HepG2 (cell line): ENCODE data around the gene ARHGAP33. TPM values are rescaled to one million over a fixed set of nuclear protein-coding genes. Genes with fewer than 3 reads are reported as not detected.

Experiments
- ATAC-seq: fragments of 200-7000 bp; cut with Tn5 transposase; 3 replicates; pipeline ENCODE4 v1.9.1; 2020; ENCODE audit warnings: mild to moderate bottlenecking, moderate library complexity
- BruUV-seq: library from RNA; stranded (reverse); fragments of 400-500 nt; replicated peaks from 2 replicates; lab custom pipeline; 2021; lab: Mats Ljungman, UMichigan
- CTCF ChIA-PET: fragments of 300-600 bp; formaldehyde crosslinking; extraction: SDS; loops from one replicate; lab custom pipeline; 2021; ENCODE audit warnings: low total read pairs, inconsistent platforms, low intra/inter-chr PET ratio; lab: Yijun Ruan, JAX
- POLR2A ChIA-PET: fragments of 350-600 bp; sonication (Branson Sonifier 250); formaldehyde crosslinking; loops from one replicate; lab custom pipeline; 2020; ENCODE audit warnings: antibody characterized with exemption, inconsistent platforms; lab: Yijun Ruan, JAX
- DNase-seq: peaks from one replicate; pipeline ENCODE4 v3.0.0-alpha.2; 2015; ENCODE audit warnings: low spot score
- FAIRE-seq: peaks from 3 replicates; lab custom pipeline; 2011; peaks lifted over from hg19 to GRCh38; lab: Jason Lieb, UNC
- H2AFZ ChIP-seq: one replicate; pipeline ENCODE4 v1.6.1; 2011; ENCODE audit warnings: low read length, inconsistent platforms
- H3K27ac ChIP-seq: fragments of 300-600 bp; 3 replicates; pipeline ENCODE4 v1.8.0; 2011; ENCODE audit warnings: mixed run types, mild to moderate bottlenecking, mixed read lengths, low read length, inconsistent platforms; ENCODE audit not compliant: insufficient read depth; ENCODE audit errors: extremely low read length
- H3K27me3 ChIP-seq, 2 experiments: fragments of 200-600 bp in 1 of 2; 2 replicates in 1 of 2; 3 replicates in 1 of 2; pipeline versions ENCODE4 v1.6.0 to v1.8.0; 2011; ENCODE audit warnings: low read length in 2 of 2, mild to moderate bottlenecking in 2 of 2, moderate library complexity in 2 of 2, inconsistent platforms in 1 of 2; ENCODE audit not compliant: insufficient read depth in 2 of 2, control insufficient read depth in 1 of 2
- H3K36me3 ChIP-seq, 2 experiments: fragments of 200-600 bp in 1 of 2; replicated peaks in 1 of 2; 2 replicates in 1 of 2; 3 replicates in 1 of 2; pipeline versions ENCODE4 v1.5.1 to v1.8.0; 2011; ENCODE audit warnings: low read length in 2 of 2, inconsistent platforms in 1 of 2; ENCODE audit not compliant: insufficient read depth in 2 of 2, control insufficient read depth in 1 of 2
- H3K4me1 ChIP-seq: 2 replicates; pipeline ENCODE4 v1.5.1; 2012; ENCODE audit warnings: low read length, inconsistent platforms; ENCODE audit not compliant: insufficient read depth
- H3K4me2 ChIP-seq: 2 replicates; pipeline ENCODE4 v1.6.0; 2011; ENCODE audit warnings: low read depth, low read length, inconsistent platforms
- H3K4me3 ChIP-seq, 3 experiments: fragments of 200-600 bp in 1 of 3; sonication (generic), shearing (Covaris generic) in 1 of 3; replicated peaks in 1 of 3; 2 replicates each; pipeline ENCODE4 v1.5.1; 2011 to 2016; ENCODE audit warnings: low read length in 3 of 3, inconsistent platforms in 2 of 3, low read depth in 2 of 3, mild to moderate bottlenecking in 2 of 3, control low read depth in 1 of 3, mixed read lengths in 1 of 3; ENCODE audit not compliant: insufficient read depth in 1 of 3
- H3K79me2 ChIP-seq: one replicate; pipeline ENCODE4 v1.6.1; 2011; ENCODE audit warnings: low read length, inconsistent platforms; ENCODE audit not compliant: insufficient read depth
- H3K9ac ChIP-seq: 2 replicates; pipeline ENCODE4 v1.6.0; 2011; ENCODE audit warnings: mild to moderate bottlenecking, low read depth, low read length, inconsistent platforms; ENCODE audit not compliant: insufficient read depth
- H3K9me3 ChIP-seq: 2 replicates; pipeline ENCODE4 v1.5.1; 2012; ENCODE audit warnings: mild to moderate bottlenecking, low read length
- H4K20me1 ChIP-seq: 2 replicates; pipeline ENCODE4 v1.6.0; 2011; ENCODE audit warnings: inconsistent platforms, mild to moderate bottlenecking, low read length, moderate library complexity; ENCODE audit not compliant: insufficient read depth
- ARNT ChIP-seq: fragments of 450-650 bp; IDR thresholded peaks from 2 replicates; pipeline ENCODE4 v1.6.1; 2017
- E2F1 ChIP-seq: sonication (generic); formaldehyde crosslinking; IDR thresholded peaks from 2 replicates; pipeline ENCODE4 v1.5.0; 2020; ENCODE audit warnings: missing genetic modification reagents
- FOXO1 ChIP-seq: sonication (generic); formaldehyde crosslinking; IDR thresholded peaks from 2 replicates; pipeline ENCODE4 v1.4.0; 2020; ENCODE audit warnings: missing genetic modification reagents
- KDM1A ChIP-seq: IDR thresholded peaks from 2 replicates; pipeline ENCODE4 v1.6.1; 2016; ENCODE audit warnings: missing compliant biosample characterization
- NRL ChIP-seq: sonication (generic); formaldehyde crosslinking; IDR thresholded peaks from 2 replicates; pipeline ENCODE4 v1.5.0; 2020; ENCODE audit warnings: missing genetic modification reagents, mild to moderate bottlenecking, moderate library complexity, borderline replicate concordance
- SP1 ChIP-seq, 2 experiments: fragments of 450-650 bp in 1 of 2; sonication (generic) in 1 of 2; formaldehyde crosslinking in 1 of 2; IDR thresholded peaks; 2 replicates each; pipeline versions ENCODE4 v1.4.0 to v1.6.1; 2016 to 2020; ENCODE audit warnings: missing genetic modification reagents in 1 of 2
- ZNF235 ChIP-seq: sonication (generic); formaldehyde crosslinking; IDR thresholded peaks from 2 replicates; pipeline ENCODE4 v1.8.1; 2023; ENCODE audit warnings: mild to moderate bottlenecking, missing genetic modification reagents, borderline replicate concordance
- ZNF33A ChIP-seq: sonication (generic); formaldehyde crosslinking; IDR thresholded peaks from 2 replicates; pipeline ENCODE4 v1.5.1; 2020; ENCODE audit warnings: missing genetic modification reagents, mild to moderate bottlenecking, moderate library complexity, borderline replicate concordance
- ZNF569 ChIP-seq: sonication (generic); formaldehyde crosslinking; IDR thresholded peaks from 2 replicates; pipeline ENCODE4 v1.5.0; 2020; ENCODE audit warnings: mild to moderate bottlenecking, missing genetic modification reagents, moderate library complexity, borderline replicate concordance
- ZNF768 ChIP-seq: sonication (generic); formaldehyde crosslinking; IDR thresholded peaks from 2 replicates; pipeline ENCODE4 v1.4.0; 2020; ENCODE audit warnings: missing genetic modification reagents
- ZNF780A ChIP-seq: sonication (generic); formaldehyde crosslinking; IDR thresholded peaks from 2 replicates; pipeline ENCODE4 v1.8.0; 2022; ENCODE audit warnings: mild to moderate bottlenecking, missing genetic modification reagents, moderate library complexity
- ZNF841 ChIP-seq: sonication (generic); formaldehyde crosslinking; IDR thresholded peaks from 2 replicates; pipeline ENCODE4 v1.8.1; 2023; ENCODE audit warnings: missing genetic modification reagents, borderline replicate concordance
- WGBS: methylation state at CpG from one replicate; pipeline ENCODE4 v1.1.6; 2017; ENCODE audit warnings: low lambda C conversion rate; 5-methylcytosine and 5-hydroxymethylcytosine counted together
- in situ Hi-C: cut with HindIII; loops from 2 replicates; pipeline ENCODE4 v1.10.0; 2017; ENCODE audit warnings: low pct_unique_long_range_greater_than_20kb; ENCODE audit not compliant: extremely low pct_ligation_motif_present
- intact Hi-C: fragments of 100-400 bp; cut with micrococcal nuclease; formaldehyde crosslinking; loops from one replicate; pipeline ENCODE4 v1.10.0; 2022; ENCODE audit not compliant: unreplicated experiment
- polyA plus RNA-seq, 8 experiments: library from polyadenylated mRNA; depleted of rRNA in 3 of 8; stranded (reverse) in 7 of 8; unstranded in 1 of 8; fragments of >200 nt; fragmentation: Illumina TruSeq in 4 of 8; extraction: Trizol in 4 of 8; gene quantifications; 2 replicates each; pipeline versions ENCODE4 v1.2.1 to v1.2.3, GENCODE V29; 2011 to 2016; ENCODE audit warnings: low read depth in 4 of 8, missing spikeins in 1 of 8, mixed read lengths in 1 of 8; ENCODE audit not compliant: insufficient read depth in 1 of 8
- total RNA-seq, 5 experiments: library from RNA; depleted of rRNA; stranded (reverse); fragments of >200 nt; fragmentation: Illumina TruSeq; extraction: Trizol; gene quantifications; 2 replicates each; pipeline ENCODE4 v1.2.3, GENCODE V29; 2016; ENCODE audit warnings: low read depth in 1 of 5
- TF ChIP-seq, protein P1 (sequence below): sonication (generic); formaldehyde crosslinking; IDR thresholded peaks from 2 replicates; pipeline ENCODE4 v1.5.1; 2020; ENCODE audit warnings: mild to moderate bottlenecking, missing genetic modification reagents, moderate library complexity
- TF ChIP-seq, protein P2 (sequence below): sonication (generic); formaldehyde crosslinking; IDR thresholded peaks from 2 replicates; pipeline ENCODE4 v1.4.0; 2020; ENCODE audit warnings: missing genetic modification reagents
- TF ChIP-seq, protein P3 (sequence below): sonication (generic); formaldehyde crosslinking; IDR thresholded peaks from 2 replicates; pipeline ENCODE4 v1.5.0; 2020; ENCODE audit warnings: missing genetic modification reagents

ARHGAP33 gene
- total and polyA plus RNA-seq, 2 of the 13 experiments (the other 11 are each of a cell fraction or from before 2014, with no cell fraction given): 1.3 to 2.7 TPM

DNA sequence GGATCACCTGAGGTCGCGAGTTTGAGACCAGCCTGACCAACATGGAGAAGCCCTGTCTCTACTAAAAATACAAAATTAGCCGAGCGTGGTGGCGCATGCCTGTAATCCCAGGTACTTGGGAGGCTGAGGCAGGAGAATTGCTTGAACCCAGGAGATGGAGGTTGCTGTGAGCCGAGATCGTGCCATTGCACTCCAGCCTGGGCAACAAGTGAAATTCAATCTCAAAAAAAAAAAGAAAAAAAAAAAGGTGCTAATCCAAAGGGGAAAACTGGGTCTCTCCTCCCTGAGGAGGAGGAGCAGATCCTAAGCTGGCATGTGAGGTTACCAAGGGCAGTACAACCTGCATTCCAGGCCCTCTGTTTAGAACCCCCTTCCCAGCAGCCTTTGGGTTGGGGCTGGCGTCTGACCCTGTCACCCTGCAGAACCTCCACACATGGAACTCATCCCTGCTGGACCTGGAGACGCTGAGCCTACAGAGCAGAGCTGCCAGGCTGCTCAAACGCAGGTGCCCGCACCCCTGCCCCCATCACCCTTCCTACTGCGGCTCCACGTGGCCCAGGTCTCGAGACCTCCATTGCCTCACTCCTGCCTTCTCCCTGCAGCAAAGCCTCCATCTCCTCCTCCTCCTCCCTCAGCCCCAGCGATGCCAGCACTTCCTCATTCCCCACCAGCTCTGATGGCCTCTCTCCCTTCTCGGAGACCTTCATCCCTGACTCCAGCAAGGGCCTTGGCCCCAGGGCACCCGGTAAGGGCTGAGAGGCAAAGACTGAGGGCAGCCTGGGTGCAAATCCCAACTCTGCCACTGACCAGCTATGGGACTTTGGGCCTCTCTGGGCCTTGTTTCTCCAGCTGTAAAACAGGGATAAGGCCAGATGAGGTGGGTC lies 10.7 kb upstream of the ARHGAP33 start:
- Histone ChIP-seq H3K4me1 (peaks cover 15% of the 10 kb centered on the region), H3K79me2 (peaks cover 3% of the 10 kb centered on the region), H3K27me3 (no peaks in the 10 kb centered on the region), H3K9ac (no peak overlapping the region), H4K20me1 (no peaks in the 10 kb centered on the region), H3K36me3 (peaks cover 4 to 21% of the 10 kb centered on the region in 2 experiments; a peak in 4 of 5 replicates), H3K4me2 (no peak overlapping the region), H2AFZ (no peak overlapping the region), H3K27ac (no peak overlapping the region), H3K4me3 (no peak overlapping the region), H3K9me3 (no peaks in the 10 kb centered on the region)
- POLR2A ChIA-PET: no interaction called here
- intact Hi-C loops (no loop called here), in situ Hi-C loops (no loop called here)
- ATAC-seq (no peak), DNase-seq (no peak), FAIRE-seq (no peak)
- CTCF ChIA-PET: no interaction called here
- WGBS: 92% methylated on average over 16 of the region's 17 CpGs
- BruUV-seq: no TSS peak
- TF ChIP-seq, protein P1, sequence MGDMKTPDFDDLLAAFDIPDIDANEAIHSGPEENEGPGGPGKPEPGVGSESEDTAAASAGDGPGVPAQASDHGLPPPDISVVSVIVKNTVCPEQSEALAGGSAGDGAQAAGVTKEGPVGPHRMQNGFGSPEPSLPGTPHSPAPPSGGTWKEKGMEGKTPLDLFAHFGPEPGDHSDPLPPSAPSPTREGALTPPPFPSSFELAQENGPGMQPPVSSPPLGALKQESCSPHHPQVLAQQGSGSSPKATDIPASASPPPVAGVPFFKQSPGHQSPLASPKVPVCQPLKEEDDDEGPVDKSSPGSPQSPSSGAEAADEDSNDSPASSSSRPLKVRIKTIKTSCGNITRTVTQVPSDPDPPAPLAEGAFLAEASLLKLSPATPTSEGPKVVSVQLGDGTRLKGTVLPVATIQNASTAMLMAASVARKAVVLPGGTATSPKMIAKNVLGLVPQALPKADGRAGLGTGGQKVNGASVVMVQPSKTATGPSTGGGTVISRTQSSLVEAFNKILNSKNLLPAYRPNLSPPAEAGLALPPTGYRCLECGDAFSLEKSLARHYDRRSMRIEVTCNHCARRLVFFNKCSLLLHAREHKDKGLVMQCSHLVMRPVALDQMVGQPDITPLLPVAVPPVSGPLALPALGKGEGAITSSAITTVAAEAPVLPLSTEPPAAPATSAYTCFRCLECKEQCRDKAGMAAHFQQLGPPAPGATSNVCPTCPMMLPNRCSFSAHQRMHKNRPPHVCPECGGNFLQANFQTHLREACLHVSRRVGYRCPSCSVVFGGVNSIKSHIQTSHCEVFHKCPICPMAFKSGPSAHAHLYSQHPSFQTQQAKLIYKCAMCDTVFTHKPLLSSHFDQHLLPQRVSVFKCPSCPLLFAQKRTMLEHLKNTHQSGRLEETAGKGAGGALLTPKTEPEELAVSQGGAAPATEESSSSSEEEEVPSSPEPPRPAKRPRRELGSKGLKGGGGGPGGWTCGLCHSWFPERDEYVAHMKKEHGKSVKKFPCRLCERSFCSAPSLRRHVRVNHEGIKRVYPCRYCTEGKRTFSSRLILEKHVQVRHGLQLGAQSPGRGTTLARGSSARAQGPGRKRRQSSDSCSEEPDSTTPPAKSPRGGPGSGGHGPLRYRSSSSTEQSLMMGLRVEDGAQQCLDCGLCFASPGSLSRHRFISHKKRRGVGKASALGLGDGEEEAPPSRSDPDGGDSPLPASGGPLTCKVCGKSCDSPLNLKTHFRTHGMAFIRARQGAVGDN: no peak
- TF ChIP-seq SP1 (IDR thresholded peaks at IDR 0.05) (no peak), SP1 (CRISPR knock-in tag; IDR thresholded peaks at IDR 0.05) (no peak), ZNF780A (no peak), FOXO1 (no peak), ZNF569 (CRISPR knock-in tag) (no peak), KDM1A (no peak), E2F1 (CRISPR knock-in tag) (no peak), ZNF841 (CRISPR knock-in tag) (no peak), ZNF33A (CRISPR knock-in tag) (no peak), ZNF235 (CRISPR knock-in tag) (no peak), ARNT (no peak), NRL (CRISPR knock-in tag) (no peak), ZNF768 (CRISPR knock-in tag) (no peak)
- TF ChIP-seq, protein P2, sequence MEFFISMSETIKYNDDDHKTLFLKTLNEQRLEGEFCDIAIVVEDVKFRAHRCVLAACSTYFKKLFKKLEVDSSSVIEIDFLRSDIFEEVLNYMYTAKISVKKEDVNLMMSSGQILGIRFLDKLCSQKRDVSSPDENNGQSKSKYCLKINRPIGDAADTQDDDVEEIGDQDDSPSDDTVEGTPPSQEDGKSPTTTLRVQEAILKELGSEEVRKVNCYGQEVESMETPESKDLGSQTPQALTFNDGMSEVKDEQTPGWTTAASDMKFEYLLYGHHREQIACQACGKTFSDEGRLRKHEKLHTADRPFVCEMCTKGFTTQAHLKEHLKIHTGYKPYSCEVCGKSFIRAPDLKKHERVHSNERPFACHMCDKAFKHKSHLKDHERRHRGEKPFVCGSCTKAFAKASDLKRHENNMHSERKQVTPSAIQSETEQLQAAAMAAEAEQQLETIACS (CRISPR knock-in tag): no peak
- TF ChIP-seq, protein P3, sequence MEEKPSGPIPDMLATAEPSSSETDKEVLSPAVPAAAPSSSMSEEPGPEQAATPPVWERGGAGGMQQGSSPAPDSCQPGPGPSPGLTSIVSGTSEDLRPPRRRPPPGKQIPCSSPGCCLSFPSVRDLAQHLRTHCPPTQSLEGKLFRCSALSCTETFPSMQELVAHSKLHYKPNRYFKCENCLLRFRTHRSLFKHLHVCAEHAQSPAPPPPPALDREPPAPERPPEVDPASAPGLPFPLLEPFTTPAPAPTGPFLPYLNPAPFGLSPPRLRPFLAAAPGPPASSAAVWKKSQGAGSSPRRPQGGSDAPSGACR (CRISPR knock-in tag): no peak
